HS-5 (cell line): ENCODE data around the gene STIMATE.

Source experiments
- DNase-seq: peaks from one replicate; pipeline ENCODE4 v3.0.0-alpha.2; 2012; ENCODE audit warnings: low read depth

STIMATE gene

GRCh38 chr3:52841211-52841980 lies 56.0 kb downstream of the STIMATE start:
- no peak for DNase-seq

- no peak for DNase-seq
Observed at GRCh38 chr3:52839892-52840545, 57.3 kb downstream of the STIMATE start.

GRCh38 chr3:52839268-52839575 lies 58.1 kb downstream of the STIMATE start:
- DNase-seq: no peak

DNA sequence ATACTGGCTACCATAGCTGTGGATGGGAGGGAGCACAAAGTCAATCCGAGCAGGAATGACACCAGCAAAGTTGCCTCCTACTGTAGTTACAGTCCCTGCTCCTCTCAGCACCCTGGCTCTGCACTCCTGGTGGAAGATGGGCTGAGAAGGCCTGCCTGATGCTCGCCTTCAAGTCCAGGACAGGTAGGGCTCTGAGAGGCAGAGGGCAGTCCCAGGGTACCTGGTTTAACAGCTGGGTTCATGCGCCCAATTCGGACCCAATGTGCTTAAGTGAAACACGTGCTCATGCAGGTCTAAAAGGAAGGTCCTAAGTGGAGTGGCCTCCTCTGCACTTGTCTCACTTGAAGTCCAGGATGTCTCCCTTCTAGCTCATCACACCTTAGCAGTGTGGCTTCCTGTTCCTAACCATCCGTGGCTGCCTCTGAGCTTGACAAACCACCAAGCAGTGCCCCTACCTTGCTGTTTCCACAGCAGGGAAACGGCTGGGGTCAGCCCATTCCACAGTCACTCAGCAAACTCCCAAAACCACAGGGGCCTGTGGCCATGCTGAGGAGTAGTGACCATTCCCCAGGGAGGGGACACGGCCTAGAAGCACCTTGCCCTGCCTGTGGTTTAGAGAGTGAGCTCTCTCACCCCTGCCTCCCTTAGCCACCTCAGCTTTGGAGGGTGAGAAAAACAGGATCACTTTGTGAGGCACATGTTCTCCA lies 58.6 kb downstream of the STIMATE start:
- no peak for DNase-seq

- DNase-seq: no peak
Observed at GRCh38 chr3:52836986-52837385, 60.4 kb downstream of the STIMATE start.

DNA sequence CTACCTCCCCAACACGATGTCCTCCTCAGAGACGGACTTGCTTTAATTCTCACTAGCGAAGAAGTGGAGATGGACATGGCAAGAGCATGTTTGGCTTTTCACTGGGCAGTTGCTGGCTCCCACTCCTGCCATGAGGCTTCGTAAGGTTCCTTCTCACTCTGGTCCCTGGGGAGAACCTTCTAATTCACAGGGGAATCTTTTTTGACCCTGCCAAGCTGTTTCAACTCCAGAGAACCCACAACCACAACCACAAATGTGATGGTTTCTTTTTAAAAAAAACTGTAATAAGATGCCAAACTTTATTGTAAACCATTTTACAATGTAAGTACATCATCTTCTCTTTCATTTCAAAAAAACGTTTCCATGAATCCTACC lies 60.9 kb downstream of the STIMATE start:
- no peak for DNase-seq

DNA sequence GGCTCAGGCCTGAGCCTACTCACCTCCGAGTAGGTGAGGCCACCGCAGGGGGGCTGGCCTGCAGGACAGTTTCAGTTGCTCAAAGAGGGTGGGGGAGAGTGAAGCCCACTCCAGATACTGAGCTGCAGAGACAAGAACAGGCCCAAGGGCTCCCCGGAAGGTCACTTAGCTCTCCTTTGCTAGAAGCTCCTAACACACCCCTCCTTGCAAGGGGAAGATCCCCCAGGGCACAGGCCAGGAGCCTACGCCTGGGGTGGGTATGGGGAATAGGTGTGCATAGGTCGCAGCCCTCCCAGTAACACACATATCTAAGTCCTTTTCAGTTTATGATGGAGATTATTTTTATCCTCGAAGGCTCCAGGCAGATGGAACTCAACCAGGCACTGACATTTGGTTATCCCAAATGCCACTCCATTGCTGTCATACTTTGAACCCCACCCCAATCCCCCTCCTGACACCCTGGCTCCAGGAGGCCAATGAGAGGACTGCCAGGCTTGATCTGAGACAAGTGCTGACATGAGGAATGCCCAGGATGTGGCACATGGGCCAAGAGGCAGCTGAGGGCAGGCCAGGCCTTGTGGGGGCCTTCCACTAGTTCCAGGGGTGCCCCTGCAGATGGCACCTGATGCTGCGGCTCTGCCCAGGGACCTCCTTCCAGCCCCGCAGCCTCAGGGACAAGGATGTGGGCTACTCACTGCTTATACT lies 61.4 kb downstream of the STIMATE start:
- no peak for DNase-seq

- DNase-seq: no peak
Observed at GRCh38 chr3:52834871-52835501, 62.4 kb downstream of the STIMATE start, which contains the start of gene MUSTN1. MUSTN1 (minus strand) TSS chr3:52835019; CDS start chr3:52834948, 71 bp downstream.

DNA sequence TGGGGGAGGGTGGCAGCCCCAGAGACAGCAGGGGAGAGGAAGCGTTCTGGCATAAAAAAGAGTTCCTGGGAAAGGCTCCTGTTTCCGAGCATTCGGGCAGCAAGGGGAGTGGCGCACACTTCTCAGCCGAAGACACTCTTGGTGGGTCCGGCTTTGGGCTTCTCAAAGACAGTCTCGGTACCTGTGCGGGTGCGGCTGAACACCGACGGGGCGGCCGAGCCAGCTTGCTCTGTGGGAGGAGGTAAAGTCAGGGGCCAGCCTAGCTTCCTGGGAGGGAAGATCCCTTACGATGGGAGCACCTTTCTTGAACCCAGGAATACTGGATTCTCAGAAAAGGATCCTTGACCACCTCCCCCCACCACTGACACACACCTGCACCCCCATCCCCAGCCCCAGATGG lies 64.1 kb downstream of the STIMATE start:
- no peak for DNase-seq

- DNase-seq: peak; percentile 36
Observed at GRCh38 chr3:52831500-52832301, 65.6 kb downstream of the STIMATE start.

DNA sequence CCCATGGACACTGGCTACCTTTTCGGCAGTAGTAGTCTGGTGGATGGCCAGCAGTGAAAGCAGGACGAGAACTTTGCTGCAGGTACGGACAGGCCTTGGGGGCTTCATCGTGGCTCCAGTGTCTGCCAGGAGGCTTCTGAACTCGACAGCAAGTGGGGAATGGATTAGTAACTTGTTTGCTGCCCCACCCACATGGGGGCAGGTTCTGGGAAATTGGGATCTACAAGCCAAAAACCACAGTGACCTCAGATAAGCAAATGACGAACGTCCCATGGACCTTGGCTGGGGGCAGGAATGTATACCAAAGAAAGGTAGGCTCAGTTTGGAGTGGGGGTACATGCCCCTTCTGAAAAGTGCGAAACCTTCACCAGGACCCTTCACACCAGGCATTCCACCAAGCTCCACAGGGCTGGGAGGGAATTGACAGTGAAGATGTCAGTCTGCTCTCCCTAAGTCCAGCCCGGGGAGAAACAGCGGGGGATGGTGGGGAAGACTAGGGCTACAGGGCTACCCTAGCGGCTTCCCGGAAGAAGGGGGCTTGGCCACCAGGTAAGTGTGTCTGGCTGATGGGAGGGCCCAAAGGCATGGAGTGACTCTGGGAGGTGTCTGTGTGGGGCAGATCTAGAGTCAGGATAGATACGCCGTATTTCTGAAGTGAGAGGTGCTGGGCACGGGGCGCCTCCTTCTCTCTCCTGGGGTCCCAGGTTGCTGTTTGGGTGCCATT lies 66.7 kb downstream of the STIMATE start, which contains the start of gene ITIH4:
ITIH4 (minus strand) TSS at position 138 of the 724 bp plus-strand sequence; CDS start at position 108, 30 bp downstream.
- DNase-seq: no peak

DNA sequence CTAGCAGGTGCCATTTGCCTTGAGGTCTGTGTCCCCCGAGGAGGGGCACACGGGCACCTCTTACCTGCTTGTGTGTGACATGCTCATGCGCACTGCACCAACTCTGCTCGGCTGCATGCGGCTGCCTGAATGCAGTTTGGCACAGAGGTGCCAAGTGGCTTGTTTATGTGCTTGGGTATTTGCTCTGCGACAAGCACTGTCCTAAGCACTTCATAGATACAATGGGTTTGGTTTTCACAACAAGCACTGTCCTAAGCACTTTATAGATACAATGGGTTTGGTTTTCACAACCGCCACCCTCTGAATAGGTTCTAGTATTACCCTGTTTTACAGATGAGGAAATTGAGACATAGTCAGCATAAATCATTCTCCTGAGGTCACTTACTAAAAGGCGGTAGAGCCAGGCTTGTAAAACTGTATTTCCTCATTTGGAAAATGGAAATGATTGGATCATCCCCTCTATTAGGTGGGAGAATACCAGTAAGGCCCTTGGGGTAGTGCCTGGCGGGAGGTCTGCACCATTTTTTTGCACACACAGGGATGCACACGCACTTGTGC lies 67.4 kb downstream of the STIMATE start:
- no peak for DNase-seq

- no peak for DNase-seq
Observed at GRCh38 chr3:52829482-52829881, 67.9 kb downstream of the STIMATE start.

DNA sequence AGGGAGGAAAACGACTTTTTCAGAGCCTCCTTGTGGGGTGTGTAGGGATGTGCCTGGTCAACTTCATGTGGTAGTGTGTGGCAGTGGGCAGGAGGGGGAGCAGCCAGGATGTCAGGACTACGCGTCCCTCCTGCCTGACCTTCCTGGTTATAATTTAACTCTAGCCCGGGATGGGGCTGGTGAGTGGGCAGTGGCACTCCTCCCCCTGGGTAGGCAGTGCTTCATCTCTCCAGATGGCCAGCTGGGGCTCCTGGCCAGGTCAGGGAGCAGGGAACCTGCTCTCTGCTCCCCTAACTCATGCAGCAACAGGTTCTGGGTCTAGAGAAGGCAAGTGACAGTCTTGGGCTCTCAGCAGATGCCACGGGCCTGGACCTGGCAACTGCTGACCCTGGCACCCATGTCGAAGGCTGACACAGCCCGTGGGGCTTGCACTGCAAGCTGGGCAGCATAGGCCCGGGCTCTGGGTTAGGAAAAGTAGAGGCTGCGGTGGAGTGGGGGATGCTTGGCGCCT lies 69.4 kb downstream of the STIMATE start:
- DNase-seq: no peak

DNA sequence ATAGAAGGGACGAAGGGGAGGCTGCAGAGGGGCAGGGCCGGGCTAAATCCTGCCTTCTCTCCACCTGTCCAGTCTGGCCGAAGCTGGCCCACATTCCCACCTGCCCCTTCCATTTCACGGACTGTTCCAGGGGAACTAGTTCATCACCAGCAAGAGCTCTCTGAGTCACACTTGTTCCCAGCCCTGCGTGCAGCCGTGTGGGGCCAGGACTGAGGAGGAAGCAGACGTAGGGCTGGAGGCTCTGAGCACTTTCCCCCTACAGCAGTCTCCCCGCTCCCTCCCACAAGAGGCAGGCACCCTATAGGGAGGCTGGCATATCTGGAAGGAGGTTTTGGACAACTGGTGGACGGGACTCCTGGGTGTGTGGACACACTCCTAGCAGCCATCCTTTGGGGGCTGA lies 69.9 kb downstream of the STIMATE start:
- DNase-seq: no peak

- DNase-seq: no peak
Observed at GRCh38 chr3:52824037-52824436, 73.3 kb downstream of the STIMATE start.

- DNase-seq: no peak
Observed at GRCh38 chr3:52822363-52822762, 75.0 kb downstream of the STIMATE start.

DNA sequence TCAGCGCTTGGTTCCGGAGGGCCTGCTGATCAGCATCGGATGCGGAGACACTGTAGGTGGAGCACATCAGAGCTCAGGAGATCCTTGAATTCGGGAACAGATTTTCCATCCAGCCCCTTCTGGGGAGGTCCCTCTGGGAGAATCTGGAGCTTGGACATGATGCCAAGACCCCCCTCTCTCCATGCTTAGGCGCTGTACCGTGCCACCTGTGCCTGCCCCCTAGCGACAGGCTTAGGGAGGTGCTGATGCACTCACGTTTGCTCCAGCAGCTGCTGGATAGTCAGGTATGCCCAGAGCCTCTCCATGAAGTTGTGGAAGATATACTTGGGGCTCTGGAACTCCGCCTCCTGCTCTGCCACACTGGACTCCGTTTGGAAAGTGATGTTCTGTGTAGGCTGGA lies 76.6 kb downstream of the STIMATE start:
- DNase-seq: no peak

- no peak for DNase-seq
Observed at GRCh38 chr3:52819936-52820335, 77.4 kb downstream of the STIMATE start.

- DNase-seq: no peak
Observed at GRCh38 chr3:52817860-52818259, 79.5 kb downstream of the STIMATE start.
